OCI-LY1 (cell line): ENCODE results near the gene TBC1D9B.

ENCODE experiments used
- H2AFZ ChIP-seq: fragments of 200-600 bp; sonication (generic), shearing (Covaris generic); 2 replicates; pipeline ENCODE4 v1.6.0; 2014; ENCODE audit warnings: antibody characterized with exemption, mild to moderate bottlenecking, low read length
- H3F3A ChIP-seq: fragments of 200-600 bp; sonication (generic), shearing (Covaris generic); 2 replicates; pipeline ENCODE4 v1.6.0; 2014; ENCODE audit warnings: mild to moderate bottlenecking, antibody characterized with exemption, low read length, moderate library complexity; ENCODE audit not compliant: insufficient read depth
- H3K27ac ChIP-seq: fragments of 200-600 bp; sonication (generic); 2 replicates; pipeline ENCODE4 v1.5.1; 2014; ENCODE audit warnings: low read length, mixed run types, mild to moderate bottlenecking, low read depth; ENCODE audit not compliant: poor library complexity, severe bottlenecking
- H3K27me3 ChIP-seq: fragments of 200-600 bp; sonication (generic); 2 replicates; pipeline ENCODE4 v1.6.0; 2014; ENCODE audit warnings: antibody characterized with exemption, mild to moderate bottlenecking, low read length, moderate library complexity; ENCODE audit not compliant: insufficient read depth
- H3K36me3 ChIP-seq: fragments of 200-600 bp; sonication (generic); 2 replicates; pipeline ENCODE4 v1.6.1; 2014; ENCODE audit warnings: mild to moderate bottlenecking, antibody characterized with exemption, low read length, moderate library complexity, mixed read lengths; ENCODE audit not compliant: insufficient read depth
- H3K4me1 ChIP-seq: fragments of 200-600 bp; sonication (generic); 2 replicates; pipeline ENCODE4 v1.5.1; 2014; ENCODE audit warnings: mild to moderate bottlenecking, low read length, moderate library complexity; ENCODE audit not compliant: insufficient read depth, severe bottlenecking
- H3K4me2 ChIP-seq: fragments of 200-600 bp; sonication (generic), shearing (Covaris generic); 2 replicates; pipeline ENCODE4 v1.6.1; 2014; ENCODE audit warnings: low read length
- H3K4me3 ChIP-seq: fragments of 200-600 bp; sonication (generic); 2 replicates; pipeline ENCODE4 v1.5.1; 2014; ENCODE audit warnings: low read length, low read depth, mild to moderate bottlenecking, mixed read lengths; ENCODE audit not compliant: poor library complexity, severe bottlenecking
- H3K79me2 ChIP-seq: fragments of 200-600 bp; shearing (Covaris generic); 2 replicates; pipeline ENCODE4 v1.6.1; 2016; ENCODE audit warnings: mixed run types, low read length, mixed read lengths; ENCODE audit not compliant: insufficient read depth
- H3K9ac ChIP-seq: fragments of 200-600 bp; sonication (generic), shearing (Covaris generic); 2 replicates; pipeline ENCODE4 v1.6.1; 2014; ENCODE audit warnings: mild to moderate bottlenecking, low read length, mixed read lengths
- H3K9me2 ChIP-seq: fragments of 200-600 bp; sonication (generic), shearing (Covaris generic); 2 replicates; pipeline ENCODE4 v1.6.1; 2014; ENCODE audit warnings: low read depth, mild to moderate bottlenecking, low read length, mixed read lengths
- H3K9me3 ChIP-seq: fragments of 200-600 bp; shearing (Covaris generic); 2 replicates; pipeline ENCODE4 v1.6.1; 2014; ENCODE audit warnings: low read length, mixed read lengths
- H4K20me1 ChIP-seq: fragments of 200-600 bp; sonication (generic), shearing (Covaris generic); 2 replicates; pipeline ENCODE4 v1.6.0; 2016; ENCODE audit warnings: mild to moderate bottlenecking, low read length; ENCODE audit not compliant: insufficient read depth
- CTCF ChIP-seq: fragments of 200-600 bp; sonication (generic), shearing (Covaris generic); IDR thresholded peaks from 2 replicates; pipeline ENCODE4 v1.5.1; 2017; ENCODE audit warnings: mild to moderate bottlenecking, antibody characterized with exemption, low read length, moderate library complexity, mixed read lengths
- EZH2 ChIP-seq: fragments of 200-600 bp; sonication (generic), shearing (Covaris generic); IDR thresholded peaks from 2 replicates; pipeline ENCODE4 v1.8.0; 2017; ENCODE audit warnings: borderline replicate concordance, mixed run types, mild to moderate bottlenecking, antibody characterized with exemption, low read length, moderate library complexity, mixed read lengths

TBC1D9B gene

GRCh38 chr5:179930788-179931473 lies 23.2 kb upstream of the TBC1D9B start:
- no peak overlapping the region for H2AFZ ChIP-seq
- TF ChIP-seq EZH2, result no peak
- TF ChIP-seq CTCF, result no peak
- H3K9ac ChIP-seq, result no peak overlapping the region
- H3K4me1 ChIP-seq, result no peaks in the 10 kb centered on the region
- no peak overlapping the region for H3K27ac ChIP-seq
- H4K20me1 ChIP-seq, result no peaks in the 10 kb centered on the region
- H3K79me2 ChIP-seq, result no peaks in the 10 kb centered on the region
- H3K4me3 ChIP-seq, result no peak overlapping the region
- no peaks in the 10 kb centered on the region for H3F3A ChIP-seq
- H3K27me3 ChIP-seq, result peaks cover 7% of the 10 kb centered on the region; the same call in 1 of the 2 replicates
- no peak overlapping the region for H3K4me2 ChIP-seq
- H3K36me3 ChIP-seq, result no peaks in the 10 kb centered on the region; the same call in 1 of the 2 replicates
- H3K9me3 ChIP-seq, result peaks cover 4% of the 10 kb centered on the region; the same call in 1 of the 2 replicates
- H3K9me2 ChIP-seq, result no peaks in the 10 kb centered on the region

GRCh38 chr5:179927824-179928223 lies 20.1 kb upstream of the TBC1D9B start:
- Histone ChIP-seq H3K9me2 (no peaks in the 10 kb centered on the region), H3K4me1 (peaks cover 10% of the 10 kb centered on the region), H3K9ac (no peak overlapping the region), H3F3A (no peaks in the 10 kb centered on the region), H3K36me3 (no peaks in the 10 kb centered on the region), H3K4me3 (no peak overlapping the region), H3K9me3 (no peaks in the 10 kb centered on the region), H3K4me2 (no peak overlapping the region), H4K20me1 (no peaks in the 10 kb centered on the region), H3K27ac (no peak overlapping the region), H2AFZ (no peak overlapping the region), H3K27me3 (no peaks in the 10 kb centered on the region), H3K79me2 (no peaks in the 10 kb centered on the region)
- TF ChIP-seq EZH2, result no peak
- no peak for TF ChIP-seq CTCF

GRCh38 chr5:179926657-179927056 lies 19.0 kb upstream of the TBC1D9B start:
- no peak overlapping the region for H3K4me2 ChIP-seq
- peaks cover 11% of the 10 kb centered on the region for H3K4me1 ChIP-seq
- no peak overlapping the region for H3K4me3 ChIP-seq
- TF ChIP-seq EZH2 (no peak), CTCF (no peak)
- H3K9me2 ChIP-seq, result no peaks in the 10 kb centered on the region
- H3F3A ChIP-seq, result no peaks in the 10 kb centered on the region
- no peaks in the 10 kb centered on the region for H3K27me3 ChIP-seq
- no peak overlapping the region for H3K9ac ChIP-seq
- 0 out of 2 replicates have a peak overlapping the region, but pooled peaks have one; percentile 35 for H2AFZ ChIP-seq
- no peaks in the 10 kb centered on the region for H4K20me1 ChIP-seq
- no peaks in the 10 kb centered on the region for H3K36me3 ChIP-seq
- no peak overlapping the region for H3K27ac ChIP-seq
- no peaks in the 10 kb centered on the region for H3K9me3 ChIP-seq
- H3K79me2 ChIP-seq, result no peaks in the 10 kb centered on the region
